K562 (cell line): ENCODE data around the gene ROR2. TPM values are rescaled to one million over a fixed set of nuclear protein-coding genes. Genes with fewer than 3 reads are reported as not detected.

Experiments used
- ATAC-seq: fragments of 200-7000 bp; cut with Tn5 transposase; 3 replicates; pipeline ENCODE4 v1.9.1; 2020; ENCODE audit warnings: moderate library complexity
- BruUV-seq: library from RNA; stranded (reverse); fragments of 400-500 nt; replicated peaks from 2 replicates; lab custom pipeline; 2021; lab: Mats Ljungman, UMichigan
- CTCF ChIA-PET: fragments of 300-600 bp; formaldehyde crosslinking; extraction: SDS; loops from one replicate; lab custom pipeline; 2021; ENCODE audit warnings: low intra/inter-chr PET ratio; lab: Yijun Ruan, JAX
- POLR2A ChIA-PET: fragments of 300-600, 350-650 bp; sonication (Branson Sonifier 250); formaldehyde crosslinking; extraction: SDS; loops from one replicate; lab custom pipeline; 2021; ENCODE audit warnings: antibody characterized with exemption, inconsistent platforms; lab: Yijun Ruan, JAX
- DNase-seq, 4 experiments: peaks; one replicate each; pipeline versions ENCODE4 v3.0.0 to v3.0.0-alpha.2; 2011 to 2018; ENCODE audit warnings: low spot score in 3 of 4, mixed read lengths in 3 of 4; ENCODE audit errors: extremely low read depth in 1 of 4
- FAIRE-seq: peaks from 2 replicates; lab custom pipeline; 2011; peaks lifted over from hg19 to GRCh38; lab: Jason Lieb, UNC
- H2AFZ ChIP-seq: 2 replicates; pipeline ENCODE4 v1.6.0; 2011; ENCODE audit warnings: low read depth, low read length, control low read depth, inconsistent platforms
- H3K27ac ChIP-seq: fragments of 200-600 bp; 3 replicates; pipeline ENCODE4 v1.8.0; 2011; ENCODE audit warnings: low read depth, mild to moderate bottlenecking, control low read depth, inconsistent platforms, low read length, moderate library complexity, mixed read lengths; ENCODE audit errors: extremely low read depth
- H3K27me3 ChIP-seq, 2 experiments: fragments of 300-600 bp in 1 of 2; 2 replicates in 1 of 2; 3 replicates in 1 of 2; pipeline versions ENCODE4 v1.6.0 to v1.8.0; 2011; ENCODE audit warnings: inconsistent platforms in 2 of 2, low read length in 2 of 2, mild to moderate bottlenecking in 1 of 2, mixed read lengths in 1 of 2, moderate library complexity in 1 of 2; ENCODE audit not compliant: control insufficient read depth in 2 of 2, insufficient read depth in 2 of 2
- H3K36me3 ChIP-seq: fragments of 300-600 bp; 3 replicates; pipeline ENCODE4 v1.8.0; 2011; ENCODE audit warnings: mild to moderate bottlenecking, low read length, inconsistent platforms; ENCODE audit not compliant: control insufficient read depth, insufficient read depth
- H3K4me1 ChIP-seq, 2 experiments: fragments of 200-600 bp in 1 of 2; replicated peaks in 1 of 2; 2 replicates in 1 of 2; 3 replicates in 1 of 2; pipeline versions ENCODE4 v1.5.1 to v1.8.0; 2011; ENCODE audit warnings: inconsistent platforms in 2 of 2, low read length in 2 of 2, mild to moderate bottlenecking in 1 of 2, mixed read lengths in 1 of 2, moderate library complexity in 1 of 2; ENCODE audit not compliant: control insufficient read depth in 2 of 2, insufficient read depth in 2 of 2
- H3K4me2 ChIP-seq: 2 replicates; pipeline ENCODE4 v1.6.1; 2011; ENCODE audit warnings: low read length, control low read depth, inconsistent platforms, mixed read lengths; ENCODE audit not compliant: insufficient read depth
- H3K4me3 ChIP-seq: fragments of 200-600 bp; sonication (generic), shearing (Covaris generic); 2 replicates; pipeline ENCODE4 v1.5.1; 2016; ENCODE audit warnings: control low read depth, inconsistent platforms
- H3K79me2 ChIP-seq: fragments of 200-600 bp; 3 replicates; pipeline ENCODE4 v1.8.0; 2011; ENCODE audit warnings: low read length, inconsistent platforms; ENCODE audit not compliant: control insufficient read depth, insufficient read depth
- H3K9ac ChIP-seq, 2 experiments: 2 replicates each; pipeline versions ENCODE4 v1.6.0 to v1.6.1; 2011; ENCODE audit warnings: low read depth in 2 of 2, low read length in 2 of 2, control low read depth in 1 of 2, inconsistent platforms in 1 of 2, mild to moderate bottlenecking in 1 of 2, mixed read lengths in 1 of 2; ENCODE audit not compliant: insufficient read depth in 1 of 2
- H3K9me1 ChIP-seq: one replicate; pipeline ENCODE4 v1.6.0; 2011; ENCODE audit warnings: inconsistent platforms, mild to moderate bottlenecking, low read length, moderate library complexity; ENCODE audit not compliant: control insufficient read depth, insufficient read depth
- H3K9me3 ChIP-seq: replicated peaks from 2 replicates; pipeline ENCODE4 v1.5.1; 2011; ENCODE audit warnings: low read depth, low read length, inconsistent platforms; ENCODE audit not compliant: control insufficient read depth, insufficient read depth
- H4K20me1 ChIP-seq: replicated peaks from 2 replicates; pipeline ENCODE4 v1.6.1; 2011; ENCODE audit warnings: low read length, inconsistent platforms, mixed read lengths; ENCODE audit not compliant: control insufficient read depth, insufficient read depth
- ASH1L ChIP-seq: fragments of 450-650 bp; IDR thresholded peaks from 2 replicates; pipeline ENCODE4 v1.6.1; 2018; ENCODE audit warnings: borderline replicate concordance, mild to moderate bottlenecking, low read depth; ENCODE audit not compliant: partially characterized antibody
- CEBPB ChIP-seq: fragments of 450-650 bp; IDR thresholded peaks from 2 replicates; pipeline ENCODE4 v1.6.1; 2016; ENCODE audit warnings: missing genetic modification characterization, missing compliant biosample characterization
- MEIS2 ChIP-seq: fragments of 450-650 bp; IDR thresholded peaks from 2 replicates; pipeline ENCODE4 v1.6.1; 2014; ENCODE audit warnings: mild to moderate bottlenecking; ENCODE audit not compliant: partially characterized antibody
- NFE2L1 ChIP-seq: fragments of 450-650 bp; IDR thresholded peaks from 2 replicates; pipeline ENCODE4 v1.6.1; 2016; ENCODE audit warnings: missing genetic modification characterization, low read depth, mild to moderate bottlenecking, missing compliant biosample characterization, moderate library complexity, borderline replicate concordance
- PCBP2 ChIP-seq: fragments of 200-400 bp; formaldehyde crosslinking; IDR thresholded peaks from 2 replicates; pipeline ENCODE4 v1.6.1; 2018; ENCODE audit warnings: low read length, low read depth, mild to moderate bottlenecking, moderate library complexity; ENCODE audit not compliant: poor library complexity, severe bottlenecking
- RAD21 ChIP-seq, 2 experiments: fragments of 250-450 bp in 1 of 2; fragments of 450-650 bp in 1 of 2; sonication (Bioruptor Pico) in 1 of 2; formaldehyde crosslinking in 1 of 2; IDR thresholded peaks in 1 of 2; conservative IDR thresholded peaks in 1 of 2; 2 replicates each; pipeline versions ENCODE4 v1.4.0 to v1.8.0; 2020 to 2022; ENCODE audit warnings: mild to moderate bottlenecking in 2 of 2, moderate library complexity in 1 of 2
- WGBS: fragments of 100-300 bp; shearing (Covaris generic); methylation state at CpG from one replicate; pipeline ENCODE4 v1.1.6; 2016; ENCODE audit warnings: low coverage, mixed read lengths; ENCODE audit not compliant: insufficient coverage; ENCODE audit errors: missing lambda C conversion rate; 5-methylcytosine and 5-hydroxymethylcytosine counted together
- in situ Hi-C: fragments of 300-500 bp; cut with MboI; formaldehyde crosslinking; loops from 4 replicates; pipeline ENCODE4 v1.15.0; 2018; ENCODE audit warnings: inconsistent platforms, mixed read lengths
- intact Hi-C: fragments of 100-400 bp; cut with micrococcal nuclease; formaldehyde crosslinking; loops from 2 replicates; pipeline ENCODE4 v1.14.2; 2022
- polyA plus RNA-seq, 8 experiments: library from polyadenylated mRNA; depleted of rRNA in 4 of 8; stranded (reverse) in 5 of 8; unstranded in 3 of 8; fragments of >200 nt; fragmentation: Nextera tagmentation in 2 of 8; fragmentation: Illumina TruSeq in 1 of 8; extraction: Ambion mirVana in 2 of 8; extraction: Trizol in 1 of 8; gene quantifications; 2 replicates each; pipeline versions ENCODE4 v1.2.1 to v1.2.3, GENCODE V29; 2011 to 2014; ENCODE audit warnings: inconsistent platforms in 1 of 8, missing spikeins in 1 of 8
- total RNA-seq, 7 experiments: library from RNA; depleted of rRNA in 6 of 7; stranded (reverse); fragments of >200 nt in 6 of 7; fragmentation: Illumina TruSeq in 2 of 7; extraction: Trizol in 2 of 7; gene quantifications; 2 replicates each; pipeline versions ENCODE4 v1.2.1 to v1.2.3, GENCODE V29; 2011 to 2021; ENCODE audit warnings: low replicate concordance in 1 of 7
- TF ChIP-seq, protein P1 (sequence below): fragments of 150-350 bp; conservative IDR thresholded peaks from 2 replicates; pipeline ENCODE4 v1.6.1; 2014; ENCODE audit warnings: low read length
- TF ChIP-seq, protein P2 (sequence below), 2 experiments: fragments of 200-800 bp in 1 of 2; sonication (Bioruptor generic) in 1 of 2; sonication (generic) in 1 of 2; formaldehyde crosslinking in 1 of 2; IDR thresholded peaks in 1 of 2; conservative IDR thresholded peaks in 1 of 2; 2 replicates each; pipeline versions ENCODE4 v1.5.0 to v1.6.1; 2016 to 2020; ENCODE audit warnings: missing compliant biosample characterization in 1 of 2, missing genetic modification characterization in 1 of 2, missing genetic modification reagents in 1 of 2

The ROR2 gene
- total and polyA plus RNA-seq, 9 of the 15 experiments (the other 6 are each of a cell fraction or from before 2014, with no cell fraction given), result 5.6 to 33.8 (median 15.3) TPM

GRCh38 chr9:91946653-91947488 is 3.2 kb downstream of the ROR2 start:
- intact Hi-C loops, result loop anchor here (5.0 kb wide), 1 partner anchor 145 kb away; no protein-coding TSS in a partner anchor
- CTCF ChIA-PET, result no interaction called here
- WGBS, result 12% methylated on average over 5 of the region's 5 CpGs

DNA sequence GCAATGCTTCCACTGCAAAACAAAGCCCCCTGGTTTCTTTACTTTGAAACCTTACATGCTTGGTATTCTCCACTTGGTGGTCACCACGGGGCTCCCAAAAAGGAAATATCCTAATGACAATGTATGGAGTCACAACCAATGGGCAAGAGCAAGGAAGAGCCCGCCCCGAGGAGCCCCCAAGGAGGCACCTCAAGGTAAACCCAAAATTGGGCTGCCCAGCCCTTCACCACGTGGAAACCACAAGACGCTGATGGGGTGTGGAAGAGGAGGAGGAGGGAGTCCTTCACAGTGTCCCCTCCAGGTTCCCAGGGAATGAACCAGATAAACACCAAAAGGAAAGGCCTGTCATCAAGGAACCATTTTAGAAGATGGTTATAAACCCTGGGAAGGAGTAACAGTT is 3.8 kb downstream of the ROR2 start:
- Histone ChIP-seq H3K9ac (peak overlapping the region; percentile 34 to 73; a peak in 3 of 4 replicates), H2AFZ (peak overlapping the region; percentile 48), H3K4me2 (peak overlapping the region; percentile 77), H3K4me3 (peak overlapping the region; percentile 23), H4K20me1 (no peaks in the 10 kb centered on the region), H3K4me1 (peaks cover 33% of the 10 kb centered on the region in 2 experiments; a peak in 4 of 5 replicates), H3K9me3 (no peaks in the 10 kb centered on the region; the same call in 1 of the 2 replicates), H3K79me2 (peaks cover 88% of the 10 kb centered on the region), H3K27ac (peak overlapping the region; percentile 79), H3K27me3 (no peaks in the 10 kb centered on the region), H3K9me1 (no peaks in the 10 kb centered on the region), H3K36me3 (no peaks in the 10 kb centered on the region; the same call in 2 of the 3 replicates)
- FAIRE-seq (no peak), ATAC-seq (no peak), DNase-seq (peak in 2 of 4 experiments; percentile 38 to 55)
- WGBS, result 6% methylated on average over 5 of the region's 5 CpGs
- in situ Hi-C loops (loop anchor here (5.0 kb wide), 1 partner anchor 34 kb away; no protein-coding TSS in a partner anchor), intact Hi-C loops (loop anchor here (5.0 kb wide), 1 partner anchor 144 kb away; no protein-coding TSS in a partner anchor)
- BruUV-seq, result no TSS peak
- POLR2A ChIA-PET, result interaction anchor here (0.5 to 3.1 kb wide), 7 partner anchors 10 to 165 kb away, joined by 3 to 27 read pairs (median 4); no protein-coding TSS in a partner anchor
- CTCF ChIA-PET, result no interaction called here
- TF ChIP-seq NFE2L1 (tag) (no peak), RAD21 (CRISPR knock-in tag; conservative IDR thresholded peaks at IDR 0.05 in 1 of 2, IDR thresholded peaks at IDR 0.05 in 1 of 2) (no peak), CEBPB (tag) (no peak)
- TF ChIP-seq, protein P1, sequence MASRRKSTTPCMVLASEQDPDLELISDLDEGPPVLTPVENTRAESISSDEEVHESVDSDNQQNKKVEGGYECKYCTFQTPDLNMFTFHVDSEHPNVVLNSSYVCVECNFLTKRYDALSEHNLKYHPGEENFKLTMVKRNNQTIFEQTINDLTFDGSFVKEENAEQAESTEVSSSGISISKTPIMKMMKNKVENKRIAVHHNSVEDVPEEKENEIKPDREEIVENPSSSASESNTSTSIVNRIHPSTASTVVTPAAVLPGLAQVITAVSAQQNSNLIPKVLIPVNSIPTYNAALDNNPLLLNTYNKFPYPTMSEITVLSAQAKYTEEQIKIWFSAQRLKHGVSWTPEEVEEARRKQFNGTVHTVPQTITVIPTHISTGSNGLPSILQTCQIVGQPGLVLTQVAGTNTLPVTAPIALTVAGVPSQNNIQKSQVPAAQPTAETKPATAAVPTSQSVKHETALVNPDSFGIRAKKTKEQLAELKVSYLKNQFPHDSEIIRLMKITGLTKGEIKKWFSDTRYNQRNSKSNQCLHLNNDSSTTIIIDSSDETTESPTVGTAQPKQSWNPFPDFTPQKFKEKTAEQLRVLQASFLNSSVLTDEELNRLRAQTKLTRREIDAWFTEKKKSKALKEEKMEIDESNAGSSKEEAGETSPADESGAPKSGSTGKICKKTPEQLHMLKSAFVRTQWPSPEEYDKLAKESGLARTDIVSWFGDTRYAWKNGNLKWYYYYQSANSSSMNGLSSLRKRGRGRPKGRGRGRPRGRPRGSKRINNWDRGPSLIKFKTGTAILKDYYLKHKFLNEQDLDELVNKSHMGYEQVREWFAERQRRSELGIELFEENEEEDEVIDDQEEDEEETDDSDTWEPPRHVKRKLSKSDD, result no peak
- TF ChIP-seq, protein P2, sequence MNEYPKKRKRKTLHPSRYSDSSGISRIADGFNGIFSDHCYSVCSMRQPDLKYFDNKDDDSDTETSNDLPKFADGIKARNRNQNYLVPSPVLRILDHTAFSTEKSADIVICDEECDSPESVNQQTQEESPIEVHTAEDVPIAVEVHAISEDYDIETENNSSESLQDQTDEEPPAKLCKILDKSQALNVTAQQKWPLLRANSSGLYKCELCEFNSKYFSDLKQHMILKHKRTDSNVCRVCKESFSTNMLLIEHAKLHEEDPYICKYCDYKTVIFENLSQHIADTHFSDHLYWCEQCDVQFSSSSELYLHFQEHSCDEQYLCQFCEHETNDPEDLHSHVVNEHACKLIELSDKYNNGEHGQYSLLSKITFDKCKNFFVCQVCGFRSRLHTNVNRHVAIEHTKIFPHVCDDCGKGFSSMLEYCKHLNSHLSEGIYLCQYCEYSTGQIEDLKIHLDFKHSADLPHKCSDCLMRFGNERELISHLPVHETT (CRISPR knock-in tag; conservative IDR thresholded peaks at IDR 0.05 in 1 of 2, IDR thresholded peaks at IDR 0.05 in 1 of 2), result no peak

More at GRCh38 chr9:91946653-91947488, 3.2 kb downstream of the ROR2 start:
- peaks cover 82% of the 10 kb centered on the region for H3K79me2 ChIP-seq
- ATAC-seq (no peak), FAIRE-seq (no peak), DNase-seq (peak in 1 of 4 experiments; percentile 29)
- no TSS peak for BruUV-seq
- peak overlapping the region; percentile 48; the same call in 1 of the 2 replicates for H2AFZ ChIP-seq
- peak overlapping the region; percentile 24 to 73; a peak in 3 of 4 replicates for H3K9ac ChIP-seq
- peak overlapping the region; percentile 23; the same call in 1 of the 2 replicates for H3K4me3 ChIP-seq
- H3K4me2 ChIP-seq, result peak overlapping the region; percentile 77
- POLR2A ChIA-PET, result interaction anchor here (3.1 kb wide), 1 partner anchor 11 kb away, joined by 27 read pairs; no protein-coding TSS in a partner anchor
- H3K36me3 ChIP-seq, result no peaks in the 10 kb centered on the region; the same call in 2 of the 3 replicates
- peaks cover 32 to 33% of the 10 kb centered on the region in 2 experiments; a peak in 4 of 5 replicates for H3K4me1 ChIP-seq
- H3K27me3 ChIP-seq, result no peaks in the 10 kb centered on the region
- TF ChIP-seq ASH1L, result no peak
- no peak for TF ChIP-seq PCBP2
- TF ChIP-seq MEIS2, result peak; percentile 16
- H3K9me1 ChIP-seq, result no peaks in the 10 kb centered on the region
- no peaks in the 10 kb centered on the region for H4K20me1 ChIP-seq
- in situ Hi-C loops, result loop anchor here (5.0 kb wide), 1 partner anchor 35 kb away; no protein-coding TSS in a partner anchor
- peak overlapping the region; percentile 79 for H3K27ac ChIP-seq
- peaks cover under 1% of the 10 kb centered on the region for H3K9me3 ChIP-seq
